VCaP (cell line): ENCODE data around the gene EMILIN2.
"Not testable (repeated sequence)": the region's sequence is repeated elsewhere in the genome, so short reads cannot be mapped to it uniquely, and the experiment has no call there.

Experiments
- H3K27ac ChIP-seq: fragments of 450-650 bp; 2 replicates; pipeline ENCODE4 v1.5.1; 2017
- TF ChIP-seq, protein P1 (sequence below): fragments of 450-650 bp; conservative IDR thresholded peaks from 2 replicates; pipeline ENCODE4 v1.5.1; 2017; ENCODE audit warnings: mild to moderate bottlenecking, moderate library complexity

The EMILIN2 gene

GRCh38 chr18:2847317-2848246, 776 bp downstream of the EMILIN2 start:
- H3K27ac ChIP-seq = no peak overlapping the region
- TF ChIP-seq, protein P1, sequence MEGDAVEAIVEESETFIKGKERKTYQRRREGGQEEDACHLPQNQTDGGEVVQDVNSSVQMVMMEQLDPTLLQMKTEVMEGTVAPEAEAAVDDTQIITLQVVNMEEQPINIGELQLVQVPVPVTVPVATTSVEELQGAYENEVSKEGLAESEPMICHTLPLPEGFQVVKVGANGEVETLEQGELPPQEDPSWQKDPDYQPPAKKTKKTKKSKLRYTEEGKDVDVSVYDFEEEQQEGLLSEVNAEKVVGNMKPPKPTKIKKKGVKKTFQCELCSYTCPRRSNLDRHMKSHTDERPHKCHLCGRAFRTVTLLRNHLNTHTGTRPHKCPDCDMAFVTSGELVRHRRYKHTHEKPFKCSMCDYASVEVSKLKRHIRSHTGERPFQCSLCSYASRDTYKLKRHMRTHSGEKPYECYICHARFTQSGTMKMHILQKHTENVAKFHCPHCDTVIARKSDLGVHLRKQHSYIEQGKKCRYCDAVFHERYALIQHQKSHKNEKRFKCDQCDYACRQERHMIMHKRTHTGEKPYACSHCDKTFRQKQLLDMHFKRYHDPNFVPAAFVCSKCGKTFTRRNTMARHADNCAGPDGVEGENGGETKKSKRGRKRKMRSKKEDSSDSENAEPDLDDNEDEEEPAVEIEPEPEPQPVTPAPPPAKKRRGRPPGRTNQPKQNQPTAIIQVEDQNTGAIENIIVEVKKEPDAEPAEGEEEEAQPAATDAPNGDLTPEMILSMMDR = no peak

GRCh38 chr18:2848247-2849246, 1.7 kb downstream of the EMILIN2 start:
- no peak overlapping the region for H3K27ac ChIP-seq
- TF ChIP-seq, protein P1 = no peak

- no peak overlapping the region for H3K27ac ChIP-seq
- TF ChIP-seq, protein P1 = no peak
Observed at GRCh38 chr18:2850816-2851215, 4.0 kb downstream of the EMILIN2 start.

DNA sequence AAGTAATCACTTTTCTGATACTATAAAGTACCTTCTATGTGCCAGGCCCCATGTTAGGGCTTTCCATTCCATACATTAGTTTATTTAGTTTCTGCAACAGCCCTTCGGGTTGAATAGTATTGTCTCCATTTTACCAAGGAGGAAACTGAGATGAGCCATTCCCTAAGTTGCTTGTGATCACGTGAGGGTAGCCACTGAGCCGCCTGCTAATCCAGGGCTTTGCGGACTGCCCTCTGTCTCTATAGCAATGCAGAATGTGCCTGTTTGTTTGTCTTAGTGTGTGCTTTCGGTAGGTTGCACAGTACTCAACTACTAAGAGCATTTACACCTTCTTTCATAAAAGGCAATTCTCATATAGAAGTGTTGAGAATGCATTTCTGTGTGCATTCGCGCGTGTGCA, 5.0 kb downstream of the EMILIN2 start:
- TF ChIP-seq, protein P1 = no peak
- no peak overlapping the region for H3K27ac ChIP-seq

DNA sequence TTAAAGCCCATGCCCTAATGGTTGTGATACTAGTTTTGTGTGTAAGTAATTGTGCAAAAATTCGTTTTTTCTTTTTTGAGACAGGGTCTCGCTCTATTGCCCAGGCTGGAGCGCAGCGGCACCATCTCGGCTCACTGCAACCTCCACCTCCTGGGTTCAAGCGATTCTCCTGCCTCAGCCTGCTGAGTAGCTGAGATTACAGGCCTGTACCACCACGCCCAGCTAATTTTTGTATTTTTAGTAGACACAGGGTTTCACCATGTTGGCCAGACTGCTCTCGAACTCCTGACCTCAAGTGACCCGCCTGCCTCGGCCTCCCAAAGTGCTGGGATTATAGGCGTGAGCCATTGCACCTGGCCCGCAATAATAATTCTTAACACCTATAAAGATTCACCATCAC, 5.7 kb downstream of the EMILIN2 start:
- not testable (repeated sequence) for H3K27ac ChIP-seq

- TF ChIP-seq, protein P1 = no peak
- H3K27ac ChIP-seq = no peak overlapping the region
Observed at GRCh38 chr18:2853173-2853925, 6.5 kb downstream of the EMILIN2 start.

GRCh38 chr18:2853926-2854664, 7.3 kb downstream of the EMILIN2 start:
- no peak overlapping the region for H3K27ac ChIP-seq
- TF ChIP-seq, protein P1 = no peak
